Smooth muscle cell (in vitro differentiated cells): ENCODE data around the gene R3HCC1L. TPM values are rescaled to one million over a fixed set of nuclear protein-coding genes. Genes with fewer than 3 reads are reported as not detected.

Experiments
- DNase-seq: peaks from one replicate; lab custom pipeline; 2025; ENCODE audit not compliant: unreplicated experiment; lab: John Stamatoyannopoulos, UW
- H2AFZ ChIP-seq: fragments of 200-600 bp; sonication (generic); 2 replicates; pipeline ENCODE4 v1.6.0; 2016; ENCODE audit warnings: antibody characterized with exemption, low read depth, mild to moderate bottlenecking
- H3F3A ChIP-seq: fragments of 200-600 bp; sonication (generic); 2 replicates; pipeline ENCODE4 v1.6.0; 2017; ENCODE audit warnings: antibody characterized with exemption, low read depth
- H3K27ac ChIP-seq: fragments of 200-600 bp; sonication (generic); 2 replicates; pipeline ENCODE4 v1.5.1; 2016; ENCODE audit warnings: low read depth, mild to moderate bottlenecking
- H3K27me3 ChIP-seq: fragments of 200-600 bp; sonication (generic); 2 replicates; pipeline ENCODE4 v1.6.1; 2016; ENCODE audit warnings: low read depth, mild to moderate bottlenecking
- H3K36me3 ChIP-seq: fragments of 200-600 bp; sonication (generic); 2 replicates; pipeline ENCODE4 v1.5.1; 2016; ENCODE audit warnings: low read depth
- H3K4me1 ChIP-seq: fragments of 200-600 bp; sonication (generic); 2 replicates; pipeline ENCODE4 v1.5.1; 2016; ENCODE audit warnings: low read depth
- H3K4me2 ChIP-seq: fragments of 200-600 bp; sonication (generic); 2 replicates; pipeline ENCODE4 v1.6.0; 2016; ENCODE audit warnings: mild to moderate bottlenecking
- H3K4me3 ChIP-seq: fragments of 200-600 bp; sonication (generic); 2 replicates; pipeline ENCODE4 v1.5.1; 2016; ENCODE audit warnings: mild to moderate bottlenecking
- H3K79me2 ChIP-seq: fragments of 200-600 bp; sonication (generic); 2 replicates; pipeline ENCODE4 v1.6.0; 2016; ENCODE audit warnings: low read depth, mild to moderate bottlenecking
- H3K9ac ChIP-seq: fragments of 200-600 bp; sonication (generic); 2 replicates; pipeline ENCODE4 v1.6.0; 2016; ENCODE audit warnings: low read depth
- H3K9me3 ChIP-seq: fragments of 200-600 bp; sonication (generic); replicated peaks from 2 replicates; pipeline ENCODE4 v1.5.1; 2016; ENCODE audit warnings: low read depth
- H4K20me1 ChIP-seq: fragments of 200-600 bp; sonication (generic); 2 replicates; pipeline ENCODE4 v1.6.0; 2016; ENCODE audit warnings: low read depth
- WGBS: methylation state at CpG from one replicate; pipeline ENCODE4 v1.1.7; 2016; ENCODE audit warnings: low lambda C conversion rate; 5-methylcytosine and 5-hydroxymethylcytosine counted together
- polyA plus RNA-seq: library from polyadenylated mRNA; unstranded; fragments of >200 nt; fragmentation: Nextera tagmentation; extraction: Ambion mirVana; gene quantifications from 2 replicates; pipeline ENCODE4 v1.2.1, GENCODE V29; 2016
- total RNA-seq: library from RNA; depleted of rRNA; stranded (reverse); fragments of >200 nt; gene quantifications from 2 replicates; pipeline ENCODE4 v1.2.3, GENCODE V29; 2014
- TF ChIP-seq, protein P1 (sequence below): fragments of 200-600 bp; sonication (generic); IDR thresholded peaks from 2 replicates; pipeline ENCODE4 v1.5.1; 2017; ENCODE audit warnings: borderline replicate concordance, mild to moderate bottlenecking, antibody characterized with exemption; ENCODE audit not compliant: insufficient read depth, poor library complexity, severe bottlenecking

Gene R3HCC1L
- total and polyA plus RNA-seq, 2 experiments from 2014 or later = 11.4 to 12.2 TPM

- H4K20me1 ChIP-seq = no peaks in the 10 kb centered on the region
- H3F3A ChIP-seq = no peaks in the 10 kb centered on the region
- no peak for DNase-seq
- no peaks in the 10 kb centered on the region for H3K9me3 ChIP-seq
- no peak overlapping the region for H2AFZ ChIP-seq
- no peak overlapping the region for H3K27ac ChIP-seq
- peaks cover 8% of the 10 kb centered on the region for H3K27me3 ChIP-seq
- no peaks in the 10 kb centered on the region for H3K79me2 ChIP-seq
- H3K4me1 ChIP-seq = no peaks in the 10 kb centered on the region
- 45% methylated on average over 3 of the region's 3 CpGs for WGBS
- no peak overlapping the region for H3K4me2 ChIP-seq
- no peak overlapping the region for H3K9ac ChIP-seq
- H3K36me3 ChIP-seq = no peaks in the 10 kb centered on the region
- no peak overlapping the region for H3K4me3 ChIP-seq
- TF ChIP-seq, protein P1, sequence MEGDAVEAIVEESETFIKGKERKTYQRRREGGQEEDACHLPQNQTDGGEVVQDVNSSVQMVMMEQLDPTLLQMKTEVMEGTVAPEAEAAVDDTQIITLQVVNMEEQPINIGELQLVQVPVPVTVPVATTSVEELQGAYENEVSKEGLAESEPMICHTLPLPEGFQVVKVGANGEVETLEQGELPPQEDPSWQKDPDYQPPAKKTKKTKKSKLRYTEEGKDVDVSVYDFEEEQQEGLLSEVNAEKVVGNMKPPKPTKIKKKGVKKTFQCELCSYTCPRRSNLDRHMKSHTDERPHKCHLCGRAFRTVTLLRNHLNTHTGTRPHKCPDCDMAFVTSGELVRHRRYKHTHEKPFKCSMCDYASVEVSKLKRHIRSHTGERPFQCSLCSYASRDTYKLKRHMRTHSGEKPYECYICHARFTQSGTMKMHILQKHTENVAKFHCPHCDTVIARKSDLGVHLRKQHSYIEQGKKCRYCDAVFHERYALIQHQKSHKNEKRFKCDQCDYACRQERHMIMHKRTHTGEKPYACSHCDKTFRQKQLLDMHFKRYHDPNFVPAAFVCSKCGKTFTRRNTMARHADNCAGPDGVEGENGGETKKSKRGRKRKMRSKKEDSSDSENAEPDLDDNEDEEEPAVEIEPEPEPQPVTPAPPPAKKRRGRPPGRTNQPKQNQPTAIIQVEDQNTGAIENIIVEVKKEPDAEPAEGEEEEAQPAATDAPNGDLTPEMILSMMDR = no peak
These were observed 34.0 kb upstream of the R3HCC1L start for GRCh38 chr10:98100476-98100875.

- no peaks in the 10 kb centered on the region for H3K36me3 ChIP-seq
- DNase-seq = no peak
- H4K20me1 ChIP-seq = no peaks in the 10 kb centered on the region
- no peaks in the 10 kb centered on the region for H3K79me2 ChIP-seq
- TF ChIP-seq, protein P1 = no peak
- peaks cover 8% of the 10 kb centered on the region for H3K27me3 ChIP-seq
- H3K4me2 ChIP-seq = no peak overlapping the region
- no peaks in the 10 kb centered on the region for H3K4me1 ChIP-seq
- no peak overlapping the region for H3K4me3 ChIP-seq
- no peaks in the 10 kb centered on the region for H3K9me3 ChIP-seq
- H3K27ac ChIP-seq = no peak overlapping the region
- H3F3A ChIP-seq = no peaks in the 10 kb centered on the region
- H2AFZ ChIP-seq = no peak overlapping the region
- 64% methylated on average over 2 of the region's 2 CpGs for WGBS
- H3K9ac ChIP-seq = no peak overlapping the region
These were observed 33.1 kb upstream of the R3HCC1L start for GRCh38 chr10:98101366-98101765.

- no peak overlapping the region for H3K4me2 ChIP-seq
- peaks cover 2% of the 10 kb centered on the region for H3K27me3 ChIP-seq
- no peak overlapping the region for H3K4me3 ChIP-seq
- H3K27ac ChIP-seq = no peak overlapping the region
- H4K20me1 ChIP-seq = no peaks in the 10 kb centered on the region
- H3K9ac ChIP-seq = no peak overlapping the region
- H3F3A ChIP-seq = no peaks in the 10 kb centered on the region
- no peak for DNase-seq
- H3K36me3 ChIP-seq = no peaks in the 10 kb centered on the region
- no peaks in the 10 kb centered on the region for H3K4me1 ChIP-seq
- TF ChIP-seq, protein P1 = no peak
- no peaks in the 10 kb centered on the region for H3K79me2 ChIP-seq
- H2AFZ ChIP-seq = no peak overlapping the region
- 80% methylated on average over 3 of the region's 3 CpGs for WGBS
- no peaks in the 10 kb centered on the region for H3K9me3 ChIP-seq
These were observed 30.3 kb upstream of the R3HCC1L start for GRCh38 chr10:98104125-98104524.

DNA sequence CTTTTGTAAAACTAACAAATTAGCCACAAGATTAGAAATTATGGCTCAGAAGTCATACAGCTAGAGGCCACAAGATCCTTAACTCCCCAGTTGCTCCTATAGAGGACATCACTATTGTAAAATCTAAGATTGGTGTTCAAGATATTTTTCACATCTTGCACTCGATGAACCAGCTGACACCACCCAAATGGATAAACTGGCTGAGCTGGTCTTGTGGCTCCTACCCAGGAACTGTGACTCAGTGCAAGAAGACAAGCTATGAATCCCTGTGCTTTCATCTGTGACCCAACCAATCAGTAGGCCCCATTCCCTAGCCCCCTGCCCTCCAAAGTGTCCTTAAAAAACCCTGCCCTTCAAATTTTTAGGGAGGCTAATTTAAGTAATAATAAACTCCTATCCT, 27.9 kb upstream of the R3HCC1L start:
- WGBS = 69% methylated on average over 1 of the region's 1 CpG
- TF ChIP-seq, protein P1 = no peak
- H3K9ac ChIP-seq = no peak overlapping the region
- H3K27ac ChIP-seq = no peak overlapping the region
- no peaks in the 10 kb centered on the region for H4K20me1 ChIP-seq
- no peak for DNase-seq
- H2AFZ ChIP-seq = no peak overlapping the region
- H3K9me3 ChIP-seq = no peaks in the 10 kb centered on the region
- peaks cover 17% of the 10 kb centered on the region for H3K27me3 ChIP-seq
- H3K79me2 ChIP-seq = no peaks in the 10 kb centered on the region
- H3K36me3 ChIP-seq = no peaks in the 10 kb centered on the region
- no peaks in the 10 kb centered on the region for H3K4me1 ChIP-seq
- no peak overlapping the region for H3K4me3 ChIP-seq
- H3K4me2 ChIP-seq = no peak overlapping the region
- no peaks in the 10 kb centered on the region for H3F3A ChIP-seq
